ENCODE data around the gene NDST1.

DNA sequence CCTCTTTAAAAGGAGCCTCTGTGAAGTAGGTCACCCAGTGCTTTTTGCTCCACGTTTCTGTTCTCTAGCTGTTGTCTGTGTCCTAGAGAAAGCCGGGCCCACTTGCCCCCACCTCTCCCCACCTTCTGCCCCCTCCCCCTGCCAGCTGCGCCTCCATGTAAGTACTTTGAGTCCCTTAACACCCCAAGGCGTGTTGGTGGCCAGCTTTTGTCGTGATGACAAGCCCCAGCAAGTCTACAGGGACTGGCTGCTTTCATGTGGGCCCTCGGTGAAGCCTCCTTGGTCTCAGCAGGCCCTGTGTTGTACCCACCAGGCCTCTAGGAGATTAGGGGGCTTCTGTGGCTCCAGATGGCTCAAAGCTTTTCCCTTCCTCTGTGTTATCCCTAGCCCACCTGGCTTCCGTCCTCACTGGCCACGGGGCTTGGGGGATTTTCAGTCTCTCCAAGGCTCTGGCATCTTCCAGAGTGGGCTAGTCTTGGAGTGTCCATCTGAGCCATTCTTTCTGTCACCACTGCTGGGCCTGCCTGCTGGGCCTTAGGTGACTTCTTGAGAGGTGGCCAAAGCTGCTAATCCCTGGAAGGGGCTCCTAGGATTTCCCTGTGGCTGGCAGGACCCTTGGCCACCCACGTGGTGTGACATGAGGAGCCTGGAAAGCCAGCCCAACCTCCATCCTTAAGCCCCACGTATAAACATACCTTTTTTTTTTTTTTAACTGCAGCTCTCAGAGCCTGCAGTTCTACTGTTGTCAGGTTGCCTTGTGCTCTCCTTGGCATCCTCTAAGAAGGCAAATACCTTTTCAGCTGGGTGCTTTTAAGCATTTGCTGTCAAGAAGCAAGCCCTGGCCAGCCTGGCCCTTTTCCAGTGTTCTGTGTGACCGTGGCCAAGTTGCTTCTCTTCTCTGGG, 1.1 kb upstream of the NDST1 start:
- TF ChIP-seq POLR2A (IDR thresholded peaks at IDR 0.05) (no peak), POLR2AphosphoS5 (IDR thresholded peaks at IDR 0.05) (no peak)
- TF ChIP-seq, protein P1, sequence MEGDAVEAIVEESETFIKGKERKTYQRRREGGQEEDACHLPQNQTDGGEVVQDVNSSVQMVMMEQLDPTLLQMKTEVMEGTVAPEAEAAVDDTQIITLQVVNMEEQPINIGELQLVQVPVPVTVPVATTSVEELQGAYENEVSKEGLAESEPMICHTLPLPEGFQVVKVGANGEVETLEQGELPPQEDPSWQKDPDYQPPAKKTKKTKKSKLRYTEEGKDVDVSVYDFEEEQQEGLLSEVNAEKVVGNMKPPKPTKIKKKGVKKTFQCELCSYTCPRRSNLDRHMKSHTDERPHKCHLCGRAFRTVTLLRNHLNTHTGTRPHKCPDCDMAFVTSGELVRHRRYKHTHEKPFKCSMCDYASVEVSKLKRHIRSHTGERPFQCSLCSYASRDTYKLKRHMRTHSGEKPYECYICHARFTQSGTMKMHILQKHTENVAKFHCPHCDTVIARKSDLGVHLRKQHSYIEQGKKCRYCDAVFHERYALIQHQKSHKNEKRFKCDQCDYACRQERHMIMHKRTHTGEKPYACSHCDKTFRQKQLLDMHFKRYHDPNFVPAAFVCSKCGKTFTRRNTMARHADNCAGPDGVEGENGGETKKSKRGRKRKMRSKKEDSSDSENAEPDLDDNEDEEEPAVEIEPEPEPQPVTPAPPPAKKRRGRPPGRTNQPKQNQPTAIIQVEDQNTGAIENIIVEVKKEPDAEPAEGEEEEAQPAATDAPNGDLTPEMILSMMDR (IDR thresholded peaks at IDR 0.05) = no peak
